Stimulated activated CD4-positive, alpha-beta T cell treated with anti-CD3 and anti-CD28 coated beads, TNF-alpha, amount 100 ng/mL, for 48 hours (primary cell): ENCODE data around the gene MAPK8.

ENCODE experiments used
- DNase-seq, 3 donors: peaks; one replicate each; pipeline ENCODE4 v3.0.0-alpha.2; 2020; ENCODE audit warnings: low read depth in 3 of 3

MAPK8 gene

DNA sequence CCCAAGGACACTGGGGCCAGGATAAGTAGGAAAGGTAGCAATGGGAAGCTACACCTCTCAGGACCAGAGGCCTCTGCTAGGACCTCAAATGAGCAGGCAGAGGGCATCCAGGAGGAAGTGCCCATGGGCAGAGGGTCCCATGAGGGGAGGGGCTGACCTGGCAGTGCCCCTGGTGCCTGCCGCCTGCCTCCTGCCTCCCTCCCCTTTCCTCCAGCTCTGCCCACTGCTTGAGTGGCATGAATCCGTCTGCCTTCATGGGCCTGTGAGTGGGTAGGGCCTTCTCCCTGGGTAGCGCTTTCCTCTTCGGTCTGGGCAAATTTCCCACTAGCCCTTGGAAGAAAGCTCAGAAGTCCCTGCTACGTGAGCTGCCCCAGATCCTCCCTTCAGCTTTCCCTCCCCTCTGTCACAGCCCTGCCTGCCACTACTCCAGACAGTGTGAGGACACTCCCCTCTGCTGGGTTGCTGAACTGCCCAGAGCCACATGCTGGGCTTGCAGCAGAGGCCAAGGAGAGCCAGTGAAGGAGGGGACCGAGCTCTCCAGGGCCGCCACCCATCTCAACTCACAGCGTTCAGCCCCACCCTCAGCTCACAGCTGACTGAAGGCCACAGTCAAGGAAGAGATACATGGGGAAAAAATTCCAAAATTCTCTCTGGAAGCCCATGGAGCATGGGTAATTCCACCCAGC lies 157.0 kb downstream of the MAPK8 start:
- no peak for DNase-seq

DNA sequence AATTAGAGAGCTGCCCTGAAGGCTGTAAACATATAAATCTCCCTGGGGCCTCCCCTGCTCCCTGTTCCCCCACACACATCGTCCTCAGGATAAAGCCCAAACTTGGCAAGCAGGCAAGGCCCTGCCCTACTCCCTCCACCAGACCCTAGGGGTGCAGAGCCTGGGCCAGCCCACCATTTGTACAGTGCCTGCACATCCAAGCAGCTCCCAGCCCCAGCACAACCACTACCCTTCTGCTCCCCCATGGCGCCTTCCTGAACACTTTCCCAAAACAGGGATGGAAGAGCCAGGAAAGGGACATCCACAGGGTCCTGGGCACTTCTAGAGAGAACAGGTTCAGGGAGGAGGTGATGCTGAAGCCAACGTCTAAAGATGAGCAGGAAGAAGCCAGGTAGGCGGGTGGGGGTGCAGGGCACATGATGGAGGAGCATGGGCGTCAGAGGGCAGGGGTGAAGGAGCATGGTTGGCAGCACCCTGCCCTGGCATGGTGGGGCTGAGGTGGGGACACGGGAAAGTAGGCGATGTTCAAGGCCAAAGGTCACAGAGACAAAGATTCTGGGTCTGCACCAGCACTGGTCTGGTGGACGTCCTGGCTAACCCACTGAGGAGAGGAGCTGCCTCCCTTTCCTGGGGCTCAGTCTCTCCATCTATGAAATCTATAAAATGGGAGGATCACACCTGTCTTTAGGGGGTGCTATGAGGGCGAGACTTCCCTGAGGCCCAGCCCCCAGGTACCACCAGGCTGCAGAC lies 157.8 kb downstream of the MAPK8 start:
- DNase-seq: no peak

DNA sequence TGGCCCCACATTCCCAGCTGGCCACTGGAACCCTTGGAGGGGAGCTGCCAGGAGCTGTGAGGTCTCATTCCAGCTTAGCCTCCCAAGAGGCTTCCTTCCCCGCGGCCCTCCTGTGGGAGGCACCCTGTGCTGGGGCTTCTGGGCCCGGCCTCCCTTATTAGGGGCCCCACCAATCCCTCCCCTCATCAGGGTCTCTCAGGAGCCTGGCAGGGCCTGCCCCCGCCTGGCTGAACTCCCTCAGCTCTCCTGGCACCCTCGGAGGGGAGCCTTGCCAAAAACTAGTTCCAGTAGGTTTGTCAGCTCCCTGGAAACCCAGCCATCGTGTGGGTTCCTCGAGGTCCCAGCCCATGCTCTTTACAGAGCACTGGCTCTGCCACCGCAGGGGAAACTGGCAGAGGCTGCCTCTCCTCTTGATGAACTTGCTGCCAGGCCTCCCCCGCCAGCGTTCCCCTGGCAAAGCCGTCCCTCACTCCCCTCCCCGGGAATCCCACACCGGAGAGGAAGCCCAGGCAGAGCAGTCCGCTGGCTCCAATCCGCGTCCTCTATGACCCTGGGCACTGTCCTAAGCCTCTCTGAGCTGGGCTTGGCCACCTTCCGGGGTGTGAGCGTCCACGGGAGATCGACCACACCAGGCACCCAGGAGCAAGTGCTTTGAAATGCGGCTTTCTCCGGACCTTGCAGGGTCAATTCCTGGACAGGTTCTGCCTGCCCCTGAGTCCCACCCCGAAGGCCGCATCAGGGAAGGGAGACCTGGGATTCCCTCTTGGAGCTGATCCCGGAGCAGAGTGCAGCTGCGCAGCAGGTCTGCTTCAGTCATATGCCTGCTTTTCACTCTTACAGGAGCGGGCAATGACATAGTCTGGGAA lies 158.6 kb downstream of the MAPK8 start:
- no peak for DNase-seq

DNA sequence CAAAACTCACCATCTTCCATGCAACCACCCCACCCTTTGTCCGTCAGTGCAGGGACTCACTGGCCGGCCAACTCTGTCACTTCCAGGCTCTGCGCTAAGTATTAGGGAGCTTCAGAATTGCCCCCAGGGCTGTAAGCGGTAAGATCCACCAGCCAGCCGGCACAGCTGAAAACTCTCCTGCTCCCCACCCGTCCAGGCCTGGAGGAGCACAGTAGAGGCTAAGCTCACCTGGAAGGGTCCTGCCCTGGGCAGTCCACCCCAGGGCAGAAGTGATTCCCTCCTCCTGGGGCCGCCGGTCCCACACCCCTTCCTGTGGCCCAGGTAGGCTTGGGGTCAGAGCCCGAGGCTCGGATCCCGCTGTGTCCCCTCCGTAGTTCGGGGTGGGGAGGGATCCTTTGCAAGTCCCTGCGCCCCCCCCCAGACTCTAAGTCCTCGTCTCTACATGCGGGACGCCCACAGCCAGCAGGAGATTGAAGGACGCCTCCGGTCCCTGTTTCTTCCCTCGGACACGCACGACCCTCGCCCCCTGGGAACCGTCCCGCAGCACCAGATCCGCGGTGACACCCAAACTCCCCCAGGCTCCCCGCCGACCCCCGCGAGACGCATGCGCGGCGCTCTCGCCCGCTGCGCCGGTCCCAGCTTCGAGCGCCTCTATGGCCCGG lies 159.5 kb downstream of the MAPK8 start:
- DNase-seq: no peak

DNA sequence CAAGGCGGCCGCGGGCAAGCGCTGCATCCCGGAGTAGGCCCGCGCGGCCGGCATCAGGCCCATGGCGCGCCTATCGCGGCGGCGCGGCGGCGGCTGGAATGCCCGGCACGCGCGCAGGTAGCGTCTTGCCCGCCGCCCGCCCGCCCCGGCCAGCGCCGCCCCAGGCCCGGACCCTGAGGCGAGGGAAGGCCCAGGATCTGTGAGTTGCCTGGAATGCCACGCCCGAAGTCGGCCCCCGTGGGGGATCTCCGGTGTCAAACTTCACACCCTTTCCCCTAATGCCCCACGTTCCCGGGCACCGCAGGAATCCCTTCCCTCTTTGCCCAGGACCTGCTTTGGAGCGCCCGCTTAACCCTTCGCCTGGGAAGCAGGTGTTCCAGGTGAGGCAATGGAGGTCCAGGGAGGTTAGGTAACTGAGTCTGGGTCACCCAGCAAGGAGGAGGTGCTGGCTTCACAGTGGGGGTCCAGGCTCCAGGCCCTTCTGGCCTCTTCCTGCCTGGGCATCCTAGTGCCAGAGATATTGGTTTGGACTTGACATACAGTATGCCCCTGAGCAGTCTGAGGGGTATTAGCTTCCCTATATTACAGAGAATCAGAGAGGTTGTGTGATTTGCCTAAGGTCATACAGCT lies 160.2 kb downstream of the MAPK8 start:
- no peak for DNase-seq

DNA sequence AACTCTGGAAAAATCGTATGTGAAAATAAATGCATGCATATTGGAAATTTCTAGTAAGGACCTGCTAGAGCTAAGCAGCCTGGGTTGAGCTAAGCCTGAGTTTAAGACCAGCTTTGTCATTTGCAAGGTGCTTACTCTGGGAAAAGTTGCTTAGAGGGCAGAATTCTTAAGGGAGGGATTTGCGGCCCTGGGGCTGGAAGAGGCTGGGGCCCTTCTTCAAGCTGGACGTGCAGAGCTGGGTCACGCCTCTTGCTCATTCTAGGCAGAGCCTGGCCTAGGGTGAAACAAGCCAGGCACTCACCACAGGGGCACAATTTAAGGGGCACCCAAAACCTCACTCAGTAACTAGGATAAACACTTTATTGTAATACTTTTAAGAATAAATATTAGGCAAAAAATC lies 161.2 kb downstream of the MAPK8 start:
- DNase-seq: no peak

DNA sequence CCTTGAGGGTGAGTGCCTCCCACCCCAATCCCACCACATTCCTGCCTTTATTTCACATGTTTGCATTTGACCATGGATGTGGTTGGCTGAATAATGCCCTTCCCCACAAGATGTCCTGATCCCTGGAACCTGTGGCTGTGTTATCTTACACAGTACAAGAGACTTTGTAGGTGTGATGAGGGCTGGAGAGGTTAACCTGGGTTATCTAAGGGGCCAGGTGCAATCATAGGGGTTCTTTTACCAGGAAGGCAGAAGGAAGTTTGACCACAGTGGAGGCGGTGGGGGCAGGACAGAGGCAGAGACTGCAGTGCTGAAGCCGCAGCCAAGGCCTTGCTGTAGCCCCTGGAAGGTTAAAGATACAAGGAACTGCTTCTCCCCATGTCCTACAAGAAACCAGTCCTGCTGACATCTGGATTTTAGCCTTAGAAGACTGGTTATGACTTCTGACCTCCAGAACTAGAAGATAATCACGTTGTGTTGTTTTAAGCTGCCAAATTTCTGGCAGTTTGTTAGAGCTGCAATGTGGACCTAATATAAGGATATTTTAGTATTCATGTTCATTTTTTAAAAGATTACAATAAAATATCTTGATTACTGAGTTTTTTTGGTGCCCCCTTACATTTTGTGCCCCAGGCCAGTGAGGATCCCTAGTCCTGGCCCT lies 161.8 kb downstream of the MAPK8 start:
- DNase-seq: no peak

DNA sequence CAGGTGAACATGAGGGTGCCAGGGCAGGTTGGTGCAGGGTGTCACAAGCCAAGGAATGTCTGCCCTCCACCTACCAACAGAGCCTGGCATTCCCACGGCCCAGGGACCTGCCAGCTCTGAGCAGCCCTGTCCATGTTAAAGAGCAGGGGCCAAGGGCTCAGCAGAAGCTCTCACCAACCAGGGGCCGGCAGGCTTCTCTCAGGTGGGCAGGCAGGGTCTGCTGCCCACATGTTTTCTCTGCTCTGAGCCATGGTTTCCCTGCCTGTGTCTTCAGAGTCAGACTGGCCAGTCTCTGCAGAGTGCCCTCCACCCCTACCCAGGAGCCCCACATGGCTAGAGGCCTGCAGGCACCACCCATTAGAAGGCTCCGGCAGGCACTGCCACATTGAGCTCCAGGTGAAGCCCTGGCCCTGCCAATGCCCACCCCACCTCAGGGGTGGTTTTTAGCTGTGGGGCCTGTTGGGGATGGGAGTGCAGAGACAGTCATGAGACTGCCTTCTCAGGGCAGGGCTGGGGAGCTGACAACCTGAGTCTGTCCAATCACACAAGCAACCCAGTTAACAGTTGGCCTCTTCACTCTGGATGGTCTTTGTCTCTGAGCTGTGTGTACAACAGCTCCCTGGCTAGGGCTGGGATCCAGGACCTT lies 162.5 kb downstream of the MAPK8 start:
- DNase-seq: no peak

DNA sequence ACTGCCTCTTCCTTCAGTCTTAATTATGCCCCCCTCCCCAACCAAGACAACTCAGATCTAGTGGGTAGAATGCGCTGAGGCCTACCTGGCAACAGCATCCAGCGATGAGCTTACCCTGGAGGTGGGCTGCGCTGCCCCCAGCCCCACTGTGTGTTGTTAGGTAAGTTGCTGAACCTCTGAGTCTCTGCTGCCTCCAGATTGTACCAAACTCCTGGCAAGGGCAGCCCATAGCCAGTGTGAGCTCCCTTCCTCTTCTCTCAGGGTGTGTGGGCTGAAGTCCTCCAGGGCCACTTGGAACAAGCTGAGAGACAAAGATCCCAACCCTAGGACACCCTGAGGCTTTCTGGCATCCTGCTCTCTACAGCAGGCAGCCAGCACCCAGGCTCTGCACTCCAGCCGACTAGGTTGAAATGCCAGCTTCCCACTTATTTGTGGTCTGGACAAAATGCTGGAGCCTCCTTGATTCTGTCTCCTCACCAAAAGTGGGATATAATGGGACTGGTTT lies 163.1 kb downstream of the MAPK8 start:
- no peak for DNase-seq

DNA sequence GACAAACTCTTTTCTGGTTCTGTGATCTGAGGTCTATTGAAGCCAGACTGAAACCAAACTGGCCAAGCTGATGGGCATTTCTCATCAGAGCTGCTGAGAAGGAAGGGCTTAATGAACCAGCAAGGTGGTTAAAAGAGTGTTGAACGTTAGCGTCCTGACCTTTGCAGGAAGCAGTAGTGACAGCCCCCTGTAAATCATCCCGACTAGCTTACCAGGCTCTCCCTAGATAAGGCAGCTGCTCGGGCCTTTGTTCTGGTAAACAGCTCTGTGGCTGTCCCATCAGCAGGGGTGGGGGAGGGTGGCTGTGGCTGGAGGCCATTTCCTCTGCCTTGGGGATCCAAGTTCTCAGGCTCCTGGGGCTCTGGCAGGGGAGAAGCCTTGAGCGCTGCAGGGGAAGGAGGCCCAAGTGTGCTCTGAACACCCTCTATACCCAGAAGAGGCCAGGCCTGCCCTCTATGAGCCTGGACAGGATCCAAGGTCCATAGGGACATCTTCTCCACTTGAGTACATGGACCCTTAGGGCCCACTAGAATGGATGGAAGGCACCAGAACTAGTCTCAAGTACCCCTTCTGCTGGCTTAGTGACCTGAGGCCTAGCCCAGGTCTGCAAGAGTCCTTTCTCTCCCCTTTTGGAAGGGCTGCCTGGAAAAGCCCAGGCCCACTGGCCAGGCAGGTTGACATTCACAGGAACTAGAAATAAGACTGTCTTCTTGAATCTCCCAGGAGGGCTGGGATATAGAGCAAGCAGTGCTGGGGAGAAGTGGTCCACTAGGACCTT lies 163.8 kb downstream of the MAPK8 start:
- DNase-seq: no peak

DNA sequence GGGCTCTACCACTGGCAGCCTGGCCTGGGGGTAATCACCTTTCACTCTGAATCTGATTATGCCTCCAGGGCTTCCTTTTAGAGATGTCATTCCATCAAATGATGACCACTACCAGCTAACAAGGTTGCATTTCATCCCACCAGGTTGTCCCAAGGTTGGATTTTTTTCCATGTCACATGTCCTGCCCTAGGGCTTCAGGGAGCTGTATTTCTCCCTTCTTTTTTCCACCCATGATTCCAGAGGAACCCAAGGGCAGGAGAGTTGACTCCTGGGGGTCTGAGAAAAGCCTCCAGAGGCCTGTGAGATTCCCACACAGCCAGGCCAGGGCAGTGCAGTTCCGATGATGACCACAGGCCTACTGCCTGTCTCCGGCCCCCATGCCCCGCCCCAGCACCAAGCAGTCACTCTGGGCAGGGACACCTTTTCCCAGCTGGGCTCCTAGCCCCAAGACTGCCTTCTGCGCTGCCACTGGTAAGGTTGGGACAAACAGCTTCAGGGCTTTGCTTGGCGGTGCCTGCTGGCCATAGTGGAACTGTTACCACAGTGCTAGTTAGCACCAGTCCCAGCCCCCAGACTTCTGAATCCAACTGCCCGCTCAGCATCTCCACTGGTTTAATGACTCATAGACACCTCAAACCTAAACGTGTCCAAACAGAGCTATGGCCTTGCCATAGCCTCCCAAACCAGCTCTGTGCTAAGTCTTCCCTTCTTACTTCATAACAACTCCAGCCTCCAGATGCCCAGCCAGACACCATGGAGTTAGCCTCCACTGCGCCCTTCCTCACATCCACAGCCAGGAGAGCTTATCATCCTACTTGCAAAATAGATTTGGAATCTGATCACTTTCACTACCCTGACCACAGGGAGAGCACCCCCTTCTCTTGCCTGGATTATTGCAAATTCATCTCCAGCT lies 164.7 kb downstream of the MAPK8 start:
- no peak for DNase-seq

DNA sequence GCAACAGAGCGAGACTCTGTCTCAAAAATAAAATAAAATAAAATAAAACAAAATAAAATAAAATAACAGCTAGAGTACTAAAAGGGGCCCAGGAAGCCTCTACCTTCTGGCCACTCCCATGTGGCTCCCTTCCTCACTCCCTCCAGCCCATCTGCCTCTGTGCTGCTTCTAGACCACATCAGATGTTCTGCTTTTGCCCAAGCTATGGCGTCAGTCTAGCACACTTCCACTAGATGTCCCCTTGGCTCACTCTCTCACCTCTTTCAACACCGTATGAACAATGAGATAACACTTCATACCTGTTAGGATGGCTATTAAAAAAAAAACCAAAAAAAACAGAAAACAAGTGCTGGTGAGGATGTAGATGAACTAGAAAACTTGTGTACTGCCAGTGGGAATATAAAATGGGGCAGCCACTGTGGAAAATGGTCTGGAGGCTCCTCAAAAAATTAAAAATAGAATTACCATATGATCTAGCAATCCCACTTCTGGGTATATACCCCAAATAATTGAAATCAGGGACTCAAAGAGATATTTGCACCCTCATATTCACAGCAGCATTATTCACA lies 166.1 kb downstream of the MAPK8 start:
- DNase-seq: no peak

DNA sequence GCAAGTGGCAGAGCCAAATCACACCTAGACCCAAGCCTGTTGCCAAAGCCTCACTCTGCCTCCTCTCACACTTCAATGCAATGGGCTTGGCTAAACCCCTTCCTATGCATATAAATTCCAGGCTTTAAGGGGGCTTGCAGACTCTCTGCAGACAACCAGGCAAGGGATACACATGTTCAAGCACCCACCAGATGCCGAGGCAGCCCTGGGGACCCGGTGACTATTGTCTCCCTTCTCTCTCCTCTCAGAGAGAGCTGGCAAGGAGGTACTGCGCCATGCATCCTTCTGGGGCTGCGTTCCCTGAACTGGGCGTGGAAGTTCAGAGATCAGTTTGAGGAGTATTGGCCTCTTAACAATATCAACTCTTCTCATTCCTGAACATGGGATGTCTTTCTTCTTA lies 167.2 kb downstream of the MAPK8 start:
- DNase-seq: no peak

DNA sequence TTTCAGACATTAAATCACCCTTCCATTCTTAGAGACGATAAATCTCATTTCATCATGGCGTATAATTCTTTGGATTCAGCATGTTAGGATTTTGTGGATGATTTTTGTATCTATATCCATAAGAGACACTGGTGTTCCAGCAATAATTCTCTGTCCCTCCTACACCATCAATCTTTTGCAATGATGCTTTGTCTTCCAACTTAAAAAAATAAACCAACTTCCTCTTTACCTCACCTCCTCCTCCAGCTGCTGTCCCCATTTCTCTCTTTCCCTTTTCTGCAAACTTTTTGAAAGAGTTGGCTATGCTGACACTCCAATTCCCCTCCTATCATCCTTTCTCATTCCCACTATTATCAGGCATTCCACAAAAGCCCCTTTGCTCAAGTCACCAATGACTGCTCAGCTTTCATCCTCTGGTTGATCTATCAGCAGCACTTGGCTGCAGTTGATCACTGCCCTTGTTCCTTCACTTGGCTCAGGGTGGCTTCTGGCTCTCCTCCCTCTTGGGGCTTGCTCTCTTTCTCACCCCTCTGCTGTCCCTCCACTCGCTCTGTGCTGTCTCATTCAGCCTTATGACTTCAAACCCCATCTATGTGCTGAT lies 168.4 kb downstream of the MAPK8 start:
- DNase-seq: no peak

DNA sequence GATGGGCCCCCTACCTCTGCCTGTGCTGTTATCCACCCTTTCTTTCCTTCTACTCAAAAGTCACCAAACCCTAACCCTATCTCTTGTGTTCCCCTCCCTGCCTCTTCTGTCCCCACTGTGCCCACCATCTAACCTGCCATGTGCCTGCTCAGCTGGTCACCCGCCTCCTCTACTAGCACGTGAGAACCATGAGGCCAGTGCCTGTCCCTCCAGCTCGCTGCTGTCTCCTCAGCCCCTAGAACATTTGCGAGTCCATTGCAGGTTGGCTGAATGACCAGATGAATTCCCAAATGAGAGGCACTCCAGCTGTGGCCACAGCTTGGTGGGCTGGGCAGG lies 169.4 kb downstream of the MAPK8 start:
- DNase-seq: no peak

DNA sequence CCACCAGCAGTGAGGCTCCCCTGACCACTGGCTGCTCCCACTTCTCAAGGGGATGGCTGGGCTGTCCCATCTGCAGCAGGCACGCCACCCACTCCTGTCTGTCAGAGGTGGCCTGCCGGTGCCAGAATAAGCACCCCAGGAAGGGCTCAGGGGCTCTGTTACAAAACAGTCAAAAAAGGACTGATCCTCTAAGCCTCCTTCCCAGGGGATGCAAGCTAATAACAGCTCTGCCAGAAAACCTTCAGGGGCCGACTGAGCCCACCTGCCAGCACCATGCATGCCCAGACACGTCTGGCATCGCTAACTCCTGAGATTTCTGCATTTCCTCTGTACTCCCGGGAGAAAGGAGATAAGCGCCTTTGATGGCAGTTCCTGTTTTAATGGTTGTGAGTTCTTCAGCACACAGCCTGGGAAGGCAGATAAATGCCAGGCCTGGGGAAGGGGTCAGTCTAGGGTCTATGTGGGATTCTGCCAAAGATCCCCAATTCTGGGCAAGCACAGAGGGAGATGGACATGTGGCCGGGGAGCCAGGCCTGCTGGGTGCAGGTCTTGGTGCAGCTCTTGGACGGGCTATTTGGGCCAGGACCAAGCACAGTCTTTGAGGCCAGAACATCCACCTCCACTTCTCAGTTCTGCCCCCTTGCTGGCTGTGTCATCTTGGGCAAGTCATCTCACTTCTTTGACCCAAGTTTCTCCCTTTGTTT lies 170.0 kb downstream of the MAPK8 start:
- DNase-seq: no peak

DNA sequence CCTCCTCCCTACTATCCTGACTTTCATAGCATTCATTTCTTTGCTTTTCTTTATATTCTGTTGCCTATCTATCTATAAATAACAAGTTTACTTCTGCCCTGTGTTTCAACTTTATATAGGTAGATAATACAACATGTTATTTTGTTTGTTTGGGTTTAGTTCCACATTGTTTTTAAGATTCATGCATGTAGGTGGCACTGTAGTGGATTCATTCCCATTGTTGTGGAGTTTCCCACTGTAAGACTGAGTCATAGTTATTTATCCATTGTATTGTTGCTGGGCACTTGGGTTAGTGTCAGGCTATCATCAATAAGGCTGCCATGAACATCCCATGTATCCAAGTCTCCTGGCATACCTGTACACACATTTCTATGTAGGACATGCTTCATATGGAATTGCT lies 170.7 kb downstream of the MAPK8 start:
- DNase-seq: no peak
